SJSA1 (cell line): Measurements from ENCODE around the gene CST8. TPM values are rescaled to one million over a fixed set of nuclear protein-coding genes. Genes with fewer than 3 reads are reported as not detected.

ENCODE experiments used
- DNase-seq, 2 experiments: peaks; one replicate each; pipeline ENCODE4 v3.0.0-alpha.2; 2015 to 2020; ENCODE audit warnings: low spot score in 2 of 2, low read depth in 1 of 2
- H3K27ac ChIP-seq: fragments of 250-450 bp; sonication (Bioruptor Pico); 2 replicates; pipeline ENCODE4 v1.5.1; 2020; ENCODE audit warnings: mild to moderate bottlenecking, moderate library complexity
- H3K27me3 ChIP-seq: fragments of 250-450 bp; sonication (Bioruptor Pico); replicated peaks from 2 replicates; pipeline ENCODE4 v1.5.1; 2020; ENCODE audit warnings: mild to moderate bottlenecking, moderate library complexity
- H3K36me3 ChIP-seq: fragments of 250-450 bp; sonication (Bioruptor Pico); 2 replicates; pipeline ENCODE4 v1.5.1; 2020; ENCODE audit warnings: mild to moderate bottlenecking
- H3K4me1 ChIP-seq: fragments of 250-450 bp; sonication (Bioruptor Pico); replicated peaks from 2 replicates; pipeline ENCODE4 v1.6.1; 2021; ENCODE audit warnings: mild to moderate bottlenecking
- H3K4me3 ChIP-seq: fragments of 250-450 bp; sonication (Bioruptor Pico); 2 replicates; pipeline ENCODE4 v1.5.1; 2020; ENCODE audit warnings: mild to moderate bottlenecking
- H3K9me3 ChIP-seq: fragments of 250-450 bp; sonication (Bioruptor Pico); replicated peaks from 2 replicates; pipeline ENCODE4 v1.5.1; 2020; ENCODE audit warnings: mild to moderate bottlenecking
- total RNA-seq: library from RNA; depleted of rRNA; stranded (reverse); fragments of >200 nt; shearing (Covaris generic); gene quantifications from 2 replicates; pipeline ENCODE4 v1.2.3, GENCODE V29; 2014

Gene CST8
- total RNA-seq, 1 experiment from 2014 or later, result not detected

- no peaks in the 10 kb centered on the region for H3K27me3 ChIP-seq
- DNase-seq, result no peak
- no peaks in the 10 kb centered on the region for H3K4me1 ChIP-seq
- H3K9me3 ChIP-seq, result no peaks in the 10 kb centered on the region
- no peak overlapping the region for H3K27ac ChIP-seq
- no peak overlapping the region for H3K4me3 ChIP-seq
- H3K36me3 ChIP-seq, result no peaks in the 10 kb centered on the region
Measured at GRCh38 chr20:23515250-23515939, 24.5 kb downstream of the CST8 start.

- no peak overlapping the region for H3K4me3 ChIP-seq
- no peaks in the 10 kb centered on the region for H3K4me1 ChIP-seq
- no peaks in the 10 kb centered on the region for H3K36me3 ChIP-seq
- no peak overlapping the region for H3K27ac ChIP-seq
- no peaks in the 10 kb centered on the region for H3K9me3 ChIP-seq
- DNase-seq, result no peak
- H3K27me3 ChIP-seq, result no peaks in the 10 kb centered on the region; the same call in 1 of the 2 replicates
Measured at GRCh38 chr20:23517719-23518118, 26.8 kb downstream of the CST8 start.

- Histone ChIP-seq H3K4me1 (no peaks in the 10 kb centered on the region), H3K9me3 (no peaks in the 10 kb centered on the region), H3K36me3 (no peaks in the 10 kb centered on the region), H3K4me3 (no peak overlapping the region), H3K27me3 (peaks cover 3% of the 10 kb centered on the region; the same call in 1 of the 2 replicates), H3K27ac (no peak overlapping the region)
- DNase-seq, result no peak
Measured at GRCh38 chr20:23519556-23519955, 28.6 kb downstream of the CST8 start.

GRCh38 chr20:23520185-23520584 is 29.3 kb downstream of the CST8 start:
- Histone ChIP-seq H3K27me3 (peaks cover 3% of the 10 kb centered on the region; the same call in 1 of the 2 replicates), H3K27ac (no peak overlapping the region), H3K4me1 (no peaks in the 10 kb centered on the region), H3K36me3 (no peaks in the 10 kb centered on the region), H3K4me3 (no peak overlapping the region), H3K9me3 (no peaks in the 10 kb centered on the region)
- DNase-seq, result no peak

- no peaks in the 10 kb centered on the region for H3K9me3 ChIP-seq
- H3K4me3 ChIP-seq, result no peak overlapping the region
- no peak for DNase-seq
- H3K27me3 ChIP-seq, result peaks cover 3% of the 10 kb centered on the region; the same call in 1 of the 2 replicates
- no peaks in the 10 kb centered on the region for H3K36me3 ChIP-seq
- no peak overlapping the region for H3K27ac ChIP-seq
- H3K4me1 ChIP-seq, result no peaks in the 10 kb centered on the region
Measured at GRCh38 chr20:23524146-23524545, 33.2 kb downstream of the CST8 start.

GRCh38 chr20:23526850-23527249 is 35.9 kb downstream of the CST8 start:
- Histone ChIP-seq H3K9me3 (no peaks in the 10 kb centered on the region), H3K4me1 (no peaks in the 10 kb centered on the region)
- no peak for DNase-seq

GRCh38 chr20:23528867-23529431 is 38.0 kb downstream of the CST8 start:
- Histone ChIP-seq H3K27ac (no peak overlapping the region), H3K9me3 (no peaks in the 10 kb centered on the region), H3K4me3 (no peak overlapping the region), H3K27me3 (no peaks in the 10 kb centered on the region), H3K4me1 (no peaks in the 10 kb centered on the region), H3K36me3 (no peaks in the 10 kb centered on the region)
- no peak for DNase-seq

More at GRCh38 chr20:23526850-23527249, 35.9 kb downstream of the CST8 start:
- Histone ChIP-seq H3K27ac (no peak overlapping the region), H3K4me3 (no peak overlapping the region), H3K27me3 (peaks cover 3% of the 10 kb centered on the region; the same call in 1 of the 2 replicates), H3K36me3 (no peaks in the 10 kb centered on the region)

GRCh38 chr20:23530937-23531567 is 40.1 kb downstream of the CST8 start:
- no peaks in the 10 kb centered on the region for H3K4me1 ChIP-seq
- no peak overlapping the region for H3K4me3 ChIP-seq
- H3K36me3 ChIP-seq, result no peaks in the 10 kb centered on the region
- no peak for DNase-seq
- no peak overlapping the region for H3K27ac ChIP-seq
- no peaks in the 10 kb centered on the region for H3K9me3 ChIP-seq
- H3K27me3 ChIP-seq, result no peaks in the 10 kb centered on the region

GRCh38 chr20:23532533-23532932 is 41.6 kb downstream of the CST8 start:
- Histone ChIP-seq H3K9me3 (no peaks in the 10 kb centered on the region), H3K27me3 (no peaks in the 10 kb centered on the region), H3K4me1 (no peaks in the 10 kb centered on the region), H3K4me3 (no peak overlapping the region), H3K36me3 (no peaks in the 10 kb centered on the region), H3K27ac (no peak overlapping the region)
- DNase-seq, result no peak

GRCh38 chr20:23533161-23533560 is 42.2 kb downstream of the CST8 start:
- no peak for DNase-seq
- Histone ChIP-seq H3K27me3 (no peaks in the 10 kb centered on the region), H3K4me3 (no peak overlapping the region), H3K9me3 (no peaks in the 10 kb centered on the region), H3K4me1 (no peaks in the 10 kb centered on the region), H3K36me3 (no peaks in the 10 kb centered on the region), H3K27ac (no peak overlapping the region)

GRCh38 chr20:23534801-23535593 is 44.1 kb downstream of the CST8 start:
- Histone ChIP-seq H3K4me1 (no peaks in the 10 kb centered on the region), H3K27ac (no peak overlapping the region), H3K36me3 (no peaks in the 10 kb centered on the region), H3K9me3 (no peaks in the 10 kb centered on the region), H3K4me3 (no peak overlapping the region), H3K27me3 (no peaks in the 10 kb centered on the region)
- no peak for DNase-seq

GRCh38 chr20:23536328-23536974 is 45.5 kb downstream of the CST8 start:
- no peaks in the 10 kb centered on the region for H3K36me3 ChIP-seq
- H3K27ac ChIP-seq, result no peak overlapping the region
- no peak overlapping the region for H3K4me3 ChIP-seq
- no peaks in the 10 kb centered on the region for H3K4me1 ChIP-seq
- H3K9me3 ChIP-seq, result no peaks in the 10 kb centered on the region
- no peak for DNase-seq
- no peaks in the 10 kb centered on the region for H3K27me3 ChIP-seq

- H3K9me3 ChIP-seq, result no peaks in the 10 kb centered on the region
- no peaks in the 10 kb centered on the region for H3K4me1 ChIP-seq
- no peak overlapping the region for H3K4me3 ChIP-seq
- no peak for DNase-seq
- H3K27me3 ChIP-seq, result no peaks in the 10 kb centered on the region
- no peaks in the 10 kb centered on the region for H3K36me3 ChIP-seq
- no peak overlapping the region for H3K27ac ChIP-seq
Measured at GRCh38 chr20:23537030-23537429, 46.1 kb downstream of the CST8 start.
